GM12878 (cell line): ENCODE measurements around the gene POTEF. TPM values are rescaled to one million over a fixed set of nuclear protein-coding genes. Genes with fewer than 3 reads are reported as not detected.

Source experiments
- ATAC-seq: fragments of 200-7000 bp; cut with Tn5 transposase; 3 replicates; pipeline ENCODE4 v1.9.1; 2020; ENCODE audit warnings: mild to moderate bottlenecking, moderate library complexity
- BruUV-seq: library from RNA; stranded (reverse); fragments of 400-500 nt; replicated peaks from 2 replicates; lab custom pipeline; 2021; lab: Mats Ljungman, UMichigan
- CTCF ChIA-PET: fragments of 300-600 bp; sonication (Branson Sonifier 250); formaldehyde crosslinking; extraction: SDS; loops from one replicate; lab custom pipeline; 2021; ENCODE audit warnings: inconsistent platforms; lab: Yijun Ruan, JAX
- POLR2A ChIA-PET: fragments of 350-600 bp; formaldehyde crosslinking; extraction: SDS; loops from one replicate; lab custom pipeline; 2021; ENCODE audit warnings: inconsistent platforms; lab: Charles Lee
- RAD21 ChIA-PET: fragments of 300-600 bp; sonication (Branson Sonifier 250); formaldehyde crosslinking; loops from one replicate; lab custom pipeline; 2023; ENCODE audit warnings: antibody characterized with exemption; ENCODE audit not compliant: unreplicated experiment; lab: Charles Lee
- SMC1A ChIA-PET: fragments of 300-600 bp; sonication (Branson Sonifier 250); formaldehyde crosslinking; loops from one replicate; lab custom pipeline; 2023; ENCODE audit not compliant: unreplicated experiment, uncharacterized antibody; lab: Charles Lee
- DNase-seq: peaks from one replicate; pipeline ENCODE4 v3.0.0-alpha.2; 2011; ENCODE audit warnings: low read depth, low spot score
- FAIRE-seq: peaks from 3 replicates; lab custom pipeline; 2011; peaks lifted over from hg19 to GRCh38; lab: Jason Lieb, UNC
- H2AFZ ChIP-seq: 2 replicates; pipeline ENCODE4 v1.6.0; 2011; ENCODE audit warnings: low read depth, low read length, control low read depth; ENCODE audit not compliant: control insufficient read depth
- H3K27ac ChIP-seq: 2 replicates; pipeline ENCODE4 v1.5.1; 2011; ENCODE audit warnings: control low read depth; ENCODE audit not compliant: control insufficient read depth, insufficient read depth
- H3K27me3 ChIP-seq, 2 experiments: replicated peaks in 1 of 2; 2 replicates each; pipeline versions ENCODE4 v1.6.0 to v1.6.1; 2011; ENCODE audit warnings: low read length in 1 of 2; ENCODE audit not compliant: control insufficient read depth in 2 of 2, insufficient read depth in 2 of 2
- H3K36me3 ChIP-seq, 2 experiments: 2 replicates each; pipeline ENCODE4 v1.5.1; 2011; ENCODE audit warnings: low read length in 1 of 2; ENCODE audit not compliant: control insufficient read depth in 2 of 2, insufficient read depth in 2 of 2
- H3K4me1 ChIP-seq: 2 replicates; pipeline ENCODE4 v1.6.1; 2011; ENCODE audit warnings: mild to moderate bottlenecking, low read length, moderate library complexity, mixed read lengths; ENCODE audit not compliant: control insufficient read depth, insufficient read depth
- H3K4me2 ChIP-seq: 2 replicates; pipeline ENCODE4 v1.6.0; 2011; ENCODE audit warnings: control low read depth; ENCODE audit not compliant: control insufficient read depth, insufficient read depth
- H3K4me3 ChIP-seq: fragments of 200-600 bp; sonication (generic); 2 replicates; pipeline ENCODE4 v1.5.1; 2016
- H3K79me2 ChIP-seq: 2 replicates; pipeline ENCODE4 v1.6.0; 2011; ENCODE audit warnings: low read length; ENCODE audit not compliant: control insufficient read depth, insufficient read depth
- H3K9ac ChIP-seq: 2 replicates; pipeline ENCODE4 v1.8.0; 2011; ENCODE audit warnings: low read length, control low read depth, mixed read lengths; ENCODE audit not compliant: control insufficient read depth, insufficient read depth
- H3K9me3 ChIP-seq: replicated peaks from 3 replicates; pipeline ENCODE4 v1.5.1; 2011; ENCODE audit warnings: mild to moderate bottlenecking, low read length; ENCODE audit not compliant: control insufficient read depth, insufficient read depth
- H4K20me1 ChIP-seq: 2 replicates; pipeline ENCODE4 v1.6.0; 2011; ENCODE audit not compliant: control insufficient read depth, insufficient read depth
- CEBPB ChIP-seq, 2 experiments: fragments of 150-350 bp in 1 of 2; IDR thresholded peaks; 2 replicates each; pipeline ENCODE4 v1.6.1; 2012 to 2014; ENCODE audit warnings: low read depth in 2 of 2, low read length in 2 of 2, borderline replicate concordance in 1 of 2, inconsistent platforms in 1 of 2
- EZH2 ChIP-seq: IDR thresholded peaks from 2 replicates; pipeline ENCODE4 v1.6.1; 2012; ENCODE audit warnings: low read depth, mild to moderate bottlenecking, control low read depth, inconsistent platforms, low read length, borderline replicate concordance; ENCODE audit not compliant: control insufficient read depth
- FOXM1 ChIP-seq: IDR thresholded peaks from 2 replicates; pipeline ENCODE4 v1.6.1; 2012; ENCODE audit warnings: low read depth, mild to moderate bottlenecking, inconsistent platforms, low read length, moderate library complexity
- KDM1A ChIP-seq: fragments of 200-600 bp; sonication (generic); IDR thresholded peaks from 2 replicates; pipeline ENCODE4 v1.6.1; 2016; ENCODE audit warnings: borderline replicate concordance
- MEF2A ChIP-seq: IDR thresholded peaks from 2 replicates; pipeline ENCODE4 v1.6.1; 2011; ENCODE audit warnings: low read depth, mild to moderate bottlenecking, low read length, moderate library complexity; ENCODE audit not compliant: insufficient read depth
- MEF2B ChIP-seq: fragments of 450-650 bp; IDR thresholded peaks from 2 replicates; pipeline ENCODE4 v1.6.1; 2018; ENCODE audit warnings: mild to moderate bottlenecking, moderate library complexity; ENCODE audit not compliant: partially characterized antibody, poor library complexity, severe bottlenecking
- NFYA ChIP-seq: IDR thresholded peaks from 2 replicates; pipeline ENCODE4 v1.6.1; 2011; ENCODE audit warnings: low read depth, mild to moderate bottlenecking, low read length, improper control_type of control experiment, borderline replicate concordance
- PAX5 ChIP-seq: IDR thresholded peaks from 2 replicates; pipeline ENCODE4 v1.6.1; 2011; ENCODE audit warnings: low read depth, low read length, borderline replicate concordance
- POLR2AphosphoS2 ChIP-seq: IDR thresholded peaks from 2 replicates; pipeline ENCODE4 v1.6.1; 2011; ENCODE audit warnings: low read depth, mild to moderate bottlenecking, low read length, improper control_type of control experiment, moderate library complexity
- POLR2AphosphoS5 ChIP-seq: IDR thresholded peaks from 2 replicates; pipeline ENCODE4 v1.6.1; 2011; ENCODE audit warnings: mild to moderate bottlenecking, low read length, inconsistent platforms
- PRDM15 ChIP-seq: fragments of 450-650 bp; formaldehyde crosslinking; IDR thresholded peaks from 2 replicates; pipeline ENCODE4 v1.4.0; 2020; ENCODE audit warnings: mild to moderate bottlenecking, moderate library complexity
- RCOR1 ChIP-seq: conservative IDR thresholded peaks from 2 replicates; pipeline ENCODE4 v1.6.1; 2012; ENCODE audit warnings: low read depth, low read length, improper control_type of control experiment
- TARDBP ChIP-seq: IDR thresholded peaks from 2 replicates; pipeline ENCODE4 v1.6.1; 2016; ENCODE audit warnings: borderline replicate concordance
- ZBED1 ChIP-seq: IDR thresholded peaks from 2 replicates; pipeline ENCODE4 v1.6.1; 2016; ENCODE audit warnings: borderline replicate concordance
- ZNF274 ChIP-seq: IDR thresholded peaks from one replicate; pipeline ENCODE4 v1.8.0; 2011; ENCODE audit not compliant: insufficient read length, insufficient read depth
- WGBS: methylation state at CpG from one replicate; pipeline ENCODE4 v1.1.6; 2016; ENCODE audit warnings: low lambda C conversion rate; ENCODE audit not compliant: insufficient replicate concordance, insufficient coverage; ENCODE audit errors: missing lambda C conversion rate; 5-methylcytosine and 5-hydroxymethylcytosine counted together
- in situ Hi-C: fragments of 300-500 bp; cut with MboI; formaldehyde crosslinking; loops from 9 replicates; pipeline ENCODE4 v1.14.3; 2018; ENCODE audit warnings: mixed read lengths
- intact Hi-C: fragments of 100-400 bp; cut with micrococcal nuclease; formaldehyde crosslinking; loops from one replicate; pipeline ENCODE4 v1.14.2; 2022; ENCODE audit not compliant: unreplicated experiment
- polyA plus RNA-seq, 11 experiments: library from polyadenylated mRNA; depleted of rRNA in 4 of 11; unstranded in 6 of 11; stranded (reverse) in 5 of 11; fragments of >200 nt; fragmentation: Nextera tagmentation in 4 of 11; fragmentation: Illumina TruSeq in 1 of 11; extraction: Ambion mirVana in 4 of 11; extraction: Trizol in 1 of 11; gene quantifications; 1 replicate in 1 of 11; 2 replicates in 10 of 11; pipeline versions ENCODE4 v1.2.1 to v1.2.3, GENCODE V29; 2011 to 2016; ENCODE audit warnings: inconsistent platforms in 2 of 11, missing spikeins in 2 of 11, low read depth in 1 of 11
- total RNA-seq, 4 experiments: library from RNA; depleted of rRNA in 3 of 4; stranded (reverse); fragments of >200 nt in 3 of 4; fragmentation: Illumina TruSeq in 1 of 4; extraction: Trizol in 1 of 4; gene quantifications; 2 replicates each; pipeline versions ENCODE4 v1.2.1 to v1.2.3, GENCODE V29; 2013 to 2021

The POTEF gene
- total and polyA plus RNA-seq, 10 of the 15 experiments (the other 5 are each of a cell fraction or from before 2014, with no cell fraction given) = 0.03 TPM; not detected in 9

- DNase-seq (no peak), ATAC-seq (no peak), FAIRE-seq (no peak)
- SMC1A ChIA-PET = no interaction called here
- intact Hi-C loops (no loop called here), in situ Hi-C loops (loop anchor here (5.0 kb wide), 2 partner anchors 1391 to 1416 kb away; partner anchors contain the start of gene CCDC74A)
- RAD21 ChIA-PET = no interaction called here
- Histone ChIP-seq H3K9me3 (no peaks in the 10 kb centered on the region), H3K4me3 (no peak overlapping the region), H3K79me2 (no peaks in the 10 kb centered on the region), H3K27ac (no peak overlapping the region), H2AFZ (no peak overlapping the region), H3K4me1 (no peaks in the 10 kb centered on the region), H3K4me2 (no peak overlapping the region), H3K27me3 (no peaks in the 10 kb centered on the region), H4K20me1 (no peaks in the 10 kb centered on the region), H3K9ac (no peak overlapping the region), H3K36me3 (no peaks in the 10 kb centered on the region)
- WGBS = 42% methylated on average over 14 of the region's 15 CpGs
- CTCF ChIA-PET = no interaction called here
- POLR2A ChIA-PET = no interaction called here
- TF ChIP-seq MEF2A (no peak), EZH2 (no peak), PAX5 (no peak), ZNF274 (no peak), TARDBP (no peak), NFYA (no peak), POLR2AphosphoS2 (no peak), RCOR1 (no peak), PRDM15 (CRISPR knock-in tag) (no peak), POLR2AphosphoS5 (no peak), ZBED1 (no peak), MEF2B (no peak), FOXM1 (no peak), KDM1A (no peak), CEBPB (IDR thresholded peaks at IDR 0.05; ENCODE audit: borderline replicate concordance in 1 of 2, low read depth in 2 of 2, low read length in 2 of 2) (no peak)
- BruUV-seq = no TSS peak
Observed at GRCh38 chr2:130135692-130136541, 6.9 kb upstream of the POTEF start.
